GM23338 (cell line): Measurements from ENCODE around the gene CIRBP.

Experiments
- CTCF ChIP-seq, 2 experiments: fragments of 200-600 bp in 1 of 2; sonication (generic) in 1 of 2; conservative IDR thresholded peaks; 2 replicates each; pipeline versions ENCODE4 v1.5.1 to v1.6.1; 2016 to 2017; ENCODE audit warnings: antibody characterized with exemption in 2 of 2, low read depth in 2 of 2, mild to moderate bottlenecking in 2 of 2, moderate library complexity in 1 of 2
- ETS1 ChIP-seq: IDR thresholded peaks from 2 replicates; pipeline ENCODE4 v1.6.1; 2016; ENCODE audit warnings: antibody characterized with exemption
- EZH2 ChIP-seq: fragments of 200-600 bp; sonication (generic); IDR thresholded peaks from one replicate; pipeline ENCODE4 v1.8.0; 2017; ENCODE audit warnings: antibody characterized with exemption, mild to moderate bottlenecking, low read depth; ENCODE audit not compliant: unreplicated experiment
- EZH2phosphoT487 ChIP-seq: fragments of 200-600 bp; sonication (generic); IDR thresholded peaks from one replicate; pipeline ENCODE4 v1.8.1; 2018; ENCODE audit warnings: antibody characterized with exemption; ENCODE audit not compliant: unreplicated experiment
- POLR2AphosphoS5 ChIP-seq: IDR thresholded peaks from 2 replicates; pipeline ENCODE4 v1.6.1; 2016; ENCODE audit warnings: antibody characterized with exemption, low read depth
- REST ChIP-seq: IDR thresholded peaks from one replicate; pipeline ENCODE4 v1.6.1; 2018; ENCODE audit warnings: antibody characterized with exemption; ENCODE audit not compliant: unreplicated experiment

- TF ChIP-seq CTCF (conservative IDR thresholded peaks at IDR 0.05; ENCODE audit: low read depth in 2 of 2) (no peak), ETS1 (no peak), EZH2 (no peak), POLR2AphosphoS5 (no peak), EZH2phosphoT487 (no peak), REST (no peak)
Observed at GRCh38 chr19:1258707-1259205, 10.4 kb upstream of the CIRBP start.
